ENCODE data around the gene CNTNAP2. TPM values are rescaled to one million over a fixed set of nuclear protein-coding genes. Genes with fewer than 3 reads are reported as not detected.
"Not testable (repeated sequence)": the region's sequence is repeated elsewhere in the genome, so short reads cannot be mapped to it uniquely, and the experiment has no call there.

Gene CNTNAP2
- total RNA-seq, 2 experiments from 2014 or later: not detected

DNA sequence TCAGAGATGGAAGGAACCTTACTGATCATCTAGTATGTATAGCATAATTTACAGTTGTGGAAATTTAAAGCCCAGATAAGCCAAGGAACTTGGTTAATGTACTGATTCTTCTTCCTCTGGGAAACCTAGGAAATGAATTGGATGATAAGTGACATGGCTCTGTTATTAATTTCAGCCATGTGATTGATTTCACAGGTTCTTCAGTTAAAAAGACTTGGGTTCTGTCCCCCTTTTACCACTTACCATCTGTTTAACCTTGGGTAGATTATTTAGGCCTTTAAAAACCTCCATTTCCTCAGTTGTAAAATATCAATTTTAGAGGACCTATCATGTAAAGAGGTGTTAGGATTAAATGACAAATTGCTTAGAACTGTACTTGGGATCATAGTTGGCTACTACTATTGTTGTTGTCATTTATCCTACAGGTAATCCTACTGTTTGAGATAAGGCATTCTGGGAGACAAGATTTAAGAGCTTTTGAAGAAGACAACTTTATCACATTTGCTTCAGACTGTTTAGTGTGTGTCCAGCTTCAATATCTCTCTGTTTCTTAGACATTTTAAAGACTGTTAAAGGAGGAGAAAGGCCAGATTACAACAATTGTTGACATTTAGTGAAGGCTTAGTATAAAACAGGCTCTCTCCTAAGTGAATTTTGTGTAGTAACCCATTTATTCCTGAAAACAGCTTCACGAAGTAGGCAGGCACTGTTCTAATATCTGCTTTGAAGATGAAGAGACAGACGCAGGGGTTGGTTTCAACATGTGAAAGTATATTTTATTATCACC lies 1476.9 kb downstream of the CNTNAP2 start:
- ATAC-seq (ENCODE audit: low read depth): no peak
- DNase-seq: no peak
- H3K4me1 Mint-ChIP-seq: no peaks in the 10 kb centered on the region
- H3K4me3 Mint-ChIP-seq: no peak overlapping the region
- no peaks in the 10 kb centered on the region for H3K36me3 Mint-ChIP-seq
- no peaks in the 10 kb centered on the region for H3K27me3 Mint-ChIP-seq
- H3K9me3 Mint-ChIP-seq: peaks cover 5% of the 10 kb centered on the region
- no peak overlapping the region for H3K27ac Mint-ChIP-seq
- POLR2A ChIA-PET: no interaction called here

DNA sequence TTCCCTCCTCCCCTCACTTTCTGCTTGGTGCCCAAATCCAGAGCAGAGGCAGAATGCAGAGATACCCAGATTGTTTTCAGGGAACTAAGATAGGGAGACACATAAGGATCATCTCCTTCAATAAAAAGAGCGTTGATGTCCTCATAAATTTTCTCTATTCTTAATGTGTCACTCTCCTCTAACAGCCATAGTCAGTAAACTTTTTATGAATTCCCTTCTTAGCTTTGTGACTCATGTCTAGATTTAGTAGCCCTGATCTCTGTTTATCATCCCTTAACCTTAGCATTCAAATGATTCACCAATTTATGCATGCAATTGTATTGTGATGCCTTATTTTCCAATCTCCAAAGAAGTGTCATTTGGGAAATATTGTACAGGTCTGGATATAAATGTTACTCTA lies 1478.4 kb downstream of the CNTNAP2 start:
- Mint-ChIP-seq H3K36me3 (no peaks in the 10 kb centered on the region), H3K27ac (no peak overlapping the region), H3K27me3 (no peaks in the 10 kb centered on the region), H3K4me3 (no peak overlapping the region), H3K4me1 (no peaks in the 10 kb centered on the region), H3K9me3 (peaks cover 10% of the 10 kb centered on the region)
- no peak for ATAC-seq (ENCODE audit: low read depth)
- DNase-seq: no peak
- POLR2A ChIA-PET: no interaction called here

- H3K27ac Mint-ChIP-seq; ATAC-seq (ENCODE audit: low read depth); H3K27me3 Mint-ChIP-seq; POLR2A ChIA-PET; H3K4me3 Mint-ChIP-seq; H3K9me3 Mint-ChIP-seq; H3K4me1 Mint-ChIP-seq; H3K36me3 Mint-ChIP-seq; DNase-seq: not testable (repeated sequence)
These were observed 1482.1 kb downstream of the CNTNAP2 start for GRCh38 chr7:147598687-147599086.

GRCh38 chr7:147605323-147605722 lies 1488.7 kb downstream of the CNTNAP2 start:
- POLR2A ChIA-PET: interaction anchor here (0.7 kb wide), 1 partner anchor 36 kb away, joined by 4 read pairs; no protein-coding TSS in a partner anchor
- Mint-ChIP-seq H3K4me3 (no peak overlapping the region), H3K27ac (no peak overlapping the region), H3K4me1 (no peaks in the 10 kb centered on the region), H3K36me3 (no peaks in the 10 kb centered on the region), H3K27me3 (no peaks in the 10 kb centered on the region), H3K9me3 (peaks cover 3% of the 10 kb centered on the region)
- DNase-seq (no peak), ATAC-seq (ENCODE audit: low read depth) (no peak)

GRCh38 chr7:147607157-147607800 lies 1490.7 kb downstream of the CNTNAP2 start:
- Mint-ChIP-seq H3K4me1 (no peaks in the 10 kb centered on the region), H3K27me3 (no peaks in the 10 kb centered on the region), H3K27ac (no peak overlapping the region), H3K4me3 (no peak overlapping the region), H3K9me3 (peaks cover 3% of the 10 kb centered on the region), H3K36me3 (no peaks in the 10 kb centered on the region)
- DNase-seq (no peak), ATAC-seq (ENCODE audit: low read depth) (no peak)
- POLR2A ChIA-PET: no interaction called here

DNA sequence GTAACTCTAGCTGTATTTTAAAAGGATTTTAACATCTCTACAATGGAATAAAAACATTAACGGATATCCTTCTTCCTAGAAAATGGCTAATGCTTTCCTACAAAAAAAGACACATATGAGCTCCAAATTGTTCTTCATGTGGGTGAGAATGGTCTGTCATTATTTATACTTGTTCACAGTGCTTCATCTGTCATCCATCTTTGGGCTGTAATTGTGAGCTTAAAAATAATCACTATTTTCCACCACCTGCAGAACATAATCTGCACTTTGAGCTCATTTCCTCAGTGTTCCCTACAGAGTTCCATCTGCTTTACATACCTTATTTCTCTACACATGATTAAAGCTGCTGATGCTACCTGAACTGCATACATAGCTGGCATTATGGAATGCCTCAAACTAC lies 1494.8 kb downstream of the CNTNAP2 start:
- H3K27ac Mint-ChIP-seq: no peak overlapping the region
- no peaks in the 10 kb centered on the region for H3K36me3 Mint-ChIP-seq
- DNase-seq: no peak
- POLR2A ChIA-PET: no interaction called here
- H3K27me3 Mint-ChIP-seq: no peaks in the 10 kb centered on the region
- H3K4me1 Mint-ChIP-seq: no peaks in the 10 kb centered on the region
- no peak for ATAC-seq (ENCODE audit: low read depth)
- H3K4me3 Mint-ChIP-seq: no peak overlapping the region
- peaks cover 2% of the 10 kb centered on the region for H3K9me3 Mint-ChIP-seq

GRCh38 chr7:147635288-147635687 lies 1518.7 kb downstream of the CNTNAP2 start:
- H3K27me3 Mint-ChIP-seq: no peaks in the 10 kb centered on the region

DNA sequence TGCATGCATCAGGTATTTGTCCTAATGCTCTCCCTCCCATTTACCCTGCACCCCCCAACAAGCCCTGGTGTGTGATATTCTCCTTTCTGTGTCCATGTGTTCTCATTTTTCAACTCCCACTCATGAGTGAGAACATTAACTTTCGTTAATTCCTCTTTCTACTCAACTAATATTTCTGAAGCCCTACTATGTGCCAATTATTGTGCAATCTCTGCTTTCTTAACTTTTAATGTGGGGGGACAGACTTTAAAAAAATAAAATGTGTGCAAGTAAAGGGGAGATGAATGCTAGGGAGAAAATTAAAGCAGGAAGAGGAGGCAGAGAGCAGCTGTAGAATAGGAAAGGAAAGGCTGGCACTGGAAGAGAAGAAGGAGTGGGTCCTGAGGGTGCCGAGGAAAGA lies 1520.0 kb downstream of the CNTNAP2 start:
- H3K4me3 Mint-ChIP-seq: no peak overlapping the region
- POLR2A ChIA-PET: no interaction called here
- DNase-seq (no peak), ATAC-seq (ENCODE audit: low read depth) (no peak)
- H3K27me3 Mint-ChIP-seq: no peaks in the 10 kb centered on the region
- H3K9me3 Mint-ChIP-seq: peaks cover 9% of the 10 kb centered on the region
- no peak overlapping the region for H3K27ac Mint-ChIP-seq
- H3K4me1 Mint-ChIP-seq: no peaks in the 10 kb centered on the region
- no peaks in the 10 kb centered on the region for H3K36me3 Mint-ChIP-seq

More at GRCh38 chr7:147635288-147635687, 1518.7 kb downstream of the CNTNAP2 start:
- no peak for DNase-seq
- Mint-ChIP-seq H3K4me1 (no peaks in the 10 kb centered on the region), H3K4me3 (no peak overlapping the region), H3K9me3 (peaks cover 3% of the 10 kb centered on the region), H3K36me3 (no peaks in the 10 kb centered on the region), H3K27ac (no peak overlapping the region)
- no peak for ATAC-seq (ENCODE audit: low read depth)
- POLR2A ChIA-PET: no interaction called here

DNA sequence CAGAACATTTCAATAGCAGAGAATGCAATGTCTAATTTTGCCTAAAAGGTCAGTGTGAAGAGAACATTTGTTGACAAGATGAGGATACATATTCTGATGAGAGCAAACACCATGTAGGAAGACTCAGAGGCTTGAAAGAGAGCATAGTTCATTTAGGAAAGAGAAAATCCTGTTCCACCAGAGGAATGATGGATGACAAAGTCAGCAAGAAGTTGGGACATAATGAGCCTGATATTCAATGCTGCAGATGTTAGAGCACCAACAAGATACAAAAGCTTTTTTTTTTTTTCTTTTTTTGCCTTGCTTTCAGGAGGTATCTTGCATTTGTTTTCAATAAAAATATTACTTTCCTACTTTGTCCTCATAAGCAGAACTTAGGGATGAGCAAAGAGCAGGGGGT lies 1522.0 kb downstream of the CNTNAP2 start:
- no peaks in the 10 kb centered on the region for H3K36me3 Mint-ChIP-seq
- DNase-seq: no peak
- no peaks in the 10 kb centered on the region for H3K27me3 Mint-ChIP-seq
- H3K4me3 Mint-ChIP-seq: no peak overlapping the region
- H3K4me1 Mint-ChIP-seq: no peaks in the 10 kb centered on the region
- POLR2A ChIA-PET: no interaction called here
- H3K27ac Mint-ChIP-seq: no peak overlapping the region
- peaks cover 7% of the 10 kb centered on the region for H3K9me3 Mint-ChIP-seq
- no peak for ATAC-seq (ENCODE audit: low read depth)

DNA sequence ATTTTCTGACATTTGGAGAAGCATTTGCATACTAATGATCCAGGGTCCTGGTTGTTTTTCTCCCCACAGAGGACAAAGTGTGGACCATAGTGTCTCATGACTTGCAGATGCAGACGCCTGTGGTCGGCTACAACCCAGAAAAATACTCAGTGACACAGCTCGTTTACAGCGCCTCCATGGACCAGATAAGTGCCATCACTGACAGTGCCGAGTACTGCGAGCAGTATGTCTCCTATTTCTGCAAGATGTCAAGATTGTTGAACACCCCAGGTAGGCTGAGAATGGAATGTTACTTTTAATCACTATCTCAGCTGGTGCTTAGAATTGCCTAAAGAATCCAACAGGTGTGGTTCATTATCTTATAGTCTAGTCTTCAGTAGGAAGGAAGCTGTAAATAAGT lies 1522.4 kb downstream of the CNTNAP2 start:
- H3K4me1 Mint-ChIP-seq: no peaks in the 10 kb centered on the region
- H3K4me3 Mint-ChIP-seq: no peak overlapping the region
- no peak overlapping the region for H3K27ac Mint-ChIP-seq
- H3K36me3 Mint-ChIP-seq: no peaks in the 10 kb centered on the region
- POLR2A ChIA-PET: no interaction called here
- ATAC-seq (ENCODE audit: low read depth) (no peak), DNase-seq (no peak)
- no peaks in the 10 kb centered on the region for H3K27me3 Mint-ChIP-seq
- peaks cover 7% of the 10 kb centered on the region for H3K9me3 Mint-ChIP-seq

DNA sequence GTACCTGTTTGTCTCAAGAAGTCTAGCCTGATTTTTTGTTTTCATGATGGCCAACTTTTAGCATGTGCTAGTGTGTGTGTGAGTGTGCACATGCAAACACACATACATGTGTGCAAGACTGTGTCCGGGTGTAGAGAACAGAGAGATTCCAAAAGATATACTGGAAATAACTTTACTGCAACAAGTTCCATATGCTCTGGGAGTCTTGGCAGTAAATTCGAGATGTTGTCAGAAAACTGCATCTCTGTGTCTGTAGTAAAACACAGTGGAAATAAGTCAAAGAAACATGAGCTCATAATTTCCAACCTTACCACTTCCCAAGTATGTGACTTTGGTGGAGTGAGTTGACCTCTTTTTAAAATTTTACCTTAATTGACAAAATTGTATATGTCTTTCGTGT lies 1523.2 kb downstream of the CNTNAP2 start:
- Mint-ChIP-seq H3K4me1 (no peaks in the 10 kb centered on the region), H3K27ac (no peak overlapping the region), H3K36me3 (no peaks in the 10 kb centered on the region), H3K9me3 (peaks cover 7% of the 10 kb centered on the region), H3K27me3 (no peaks in the 10 kb centered on the region), H3K4me3 (no peak overlapping the region)
- POLR2A ChIA-PET: no interaction called here
- no peak for ATAC-seq (ENCODE audit: low read depth)
- no peak for DNase-seq

DNA sequence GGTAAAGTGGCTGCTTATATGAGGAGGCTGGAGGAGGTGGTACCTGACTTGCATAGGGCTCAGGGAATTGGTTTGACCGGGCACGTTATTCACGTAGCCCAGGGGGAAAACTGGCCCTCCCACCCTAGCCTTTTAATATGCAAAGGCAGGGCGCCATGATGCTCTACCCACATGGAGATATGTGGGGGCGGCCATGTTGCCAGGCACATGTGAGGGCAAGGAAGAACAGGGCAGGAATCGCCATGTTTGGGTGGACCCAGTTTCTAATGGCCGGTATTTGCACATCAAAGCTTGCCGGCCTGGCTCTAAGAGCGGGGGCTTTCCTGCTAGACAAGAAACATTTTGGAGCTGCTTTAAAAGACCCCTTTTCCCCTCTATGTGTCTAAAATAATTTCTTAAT lies 1524.2 kb downstream of the CNTNAP2 start:
- Mint-ChIP-seq H3K27me3 (no peaks in the 10 kb centered on the region), H3K36me3 (no peaks in the 10 kb centered on the region), H3K9me3 (peaks cover 10% of the 10 kb centered on the region), H3K4me3 (no peak overlapping the region), H3K4me1 (no peaks in the 10 kb centered on the region), H3K27ac (no peak overlapping the region)
- ATAC-seq (ENCODE audit: low read depth) (no peak), DNase-seq (no peak)
- POLR2A ChIA-PET: no interaction called here

- Mint-ChIP-seq H3K4me1 (no peaks in the 10 kb centered on the region), H3K9me3 (peaks cover 3% of the 10 kb centered on the region), H3K36me3 (no peaks in the 10 kb centered on the region), H3K27ac (no peak overlapping the region), H3K4me3 (no peak overlapping the region), H3K27me3 (no peaks in the 10 kb centered on the region)
- DNase-seq: no peak
- ATAC-seq (ENCODE audit: low read depth): no peak
- POLR2A ChIA-PET: no interaction called here
These were observed 1530.0 kb downstream of the CNTNAP2 start for GRCh38 chr7:147646568-147646967.

DNA sequence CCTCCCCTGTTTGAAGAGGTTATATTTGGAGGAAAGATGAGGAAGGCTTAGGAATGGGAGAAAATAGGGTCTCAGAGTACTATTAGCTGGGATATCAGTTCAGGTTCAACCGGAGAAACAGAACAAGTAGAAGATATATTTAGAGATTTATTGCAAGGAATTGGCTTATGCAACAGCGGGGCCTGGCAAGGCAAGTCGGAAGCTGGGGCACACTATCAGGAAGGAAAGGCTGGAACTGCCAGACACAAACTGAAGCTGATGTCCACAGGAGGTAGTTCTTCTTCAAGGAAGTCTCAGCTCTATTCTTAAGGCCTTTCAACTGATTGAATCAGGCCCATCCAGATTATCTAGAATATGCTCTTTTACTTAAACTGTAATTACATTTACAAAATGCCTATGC lies 1534.4 kb downstream of the CNTNAP2 start:
- no peak overlapping the region for H3K27ac Mint-ChIP-seq
- H3K36me3 Mint-ChIP-seq: no peaks in the 10 kb centered on the region
- H3K9me3 Mint-ChIP-seq: peaks cover 1% of the 10 kb centered on the region
- POLR2A ChIA-PET: no interaction called here
- H3K4me3 Mint-ChIP-seq: no peak overlapping the region
- ATAC-seq (ENCODE audit: low read depth) (no peak), DNase-seq (no peak)
- no peaks in the 10 kb centered on the region for H3K27me3 Mint-ChIP-seq
- H3K4me1 Mint-ChIP-seq: no peaks in the 10 kb centered on the region
